ENCODE data around the gene ATP12A. TPM values are rescaled to one million over a fixed set of nuclear protein-coding genes. Genes with fewer than 3 reads are reported as not detected.

The ATP12A gene
- total RNA-seq, 2 donors from 2014 or later: under 0.01 to 0.26 TPM

DNA sequence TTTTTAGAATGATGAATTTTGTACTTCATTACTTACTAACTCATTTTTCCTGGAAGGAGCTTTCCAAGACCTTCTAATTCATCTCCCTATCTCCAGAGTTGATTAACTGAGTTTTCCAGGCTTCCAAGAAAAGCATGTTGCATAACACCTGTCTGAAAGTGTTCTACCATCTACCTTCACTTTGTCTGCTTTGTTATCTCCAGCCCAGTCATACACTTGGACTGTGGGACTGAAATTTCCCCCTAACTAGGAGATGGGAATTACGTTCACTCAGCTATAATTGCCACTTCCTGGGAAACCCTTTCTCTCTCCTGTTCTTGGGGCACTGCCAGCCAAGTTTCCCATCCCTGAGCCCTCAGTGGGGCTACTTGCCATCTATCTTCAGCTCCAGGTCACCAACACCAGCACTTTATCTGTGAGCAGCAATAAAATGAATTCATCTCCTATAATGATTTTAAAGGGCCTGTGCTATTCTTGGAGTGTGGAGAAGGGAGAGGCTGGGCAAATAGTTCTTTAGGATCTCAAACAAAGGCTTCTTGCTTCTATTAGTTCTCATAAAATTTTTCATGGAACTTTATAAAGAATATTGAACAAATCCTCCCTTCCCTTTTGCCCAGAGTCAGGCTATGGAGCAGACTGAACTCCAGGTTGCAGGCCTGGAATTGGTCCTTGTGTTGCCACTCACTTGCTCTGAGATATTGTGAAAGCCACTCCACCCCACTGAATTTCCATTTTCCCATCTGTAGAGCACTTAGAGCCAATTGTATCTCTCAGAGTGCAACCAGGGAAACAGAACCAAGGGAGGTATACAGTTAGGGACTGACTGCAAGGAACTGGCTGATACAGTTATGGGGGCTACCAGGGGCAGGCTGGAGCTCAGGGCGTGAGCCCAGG, 17.8 kb upstream of the ATP12A start:
- Histone ChIP-seq H3K4me3 (no peak overlapping the region), H3K4me1 (no peaks in the 10 kb centered on the region), H3K27ac (no peak overlapping the region), H3K9me3 (no peaks in the 10 kb centered on the region), H3K36me3 (replicated peaks in 1 of 2; ENCODE audit: insufficient read depth in 1 of 2, low read depth in 2 of 2) (no peaks in the 10 kb centered on the region), H3K27me3 (no peaks in the 10 kb centered on the region)
- WGBS, 2 donors: 90 to 92% methylated on average over 2 of the region's 2 CpGs
- TF ChIP-seq CTCF (IDR thresholded peaks at IDR 0.05) (no peak), POLR2A (IDR thresholded peaks at IDR 0.05) (no peak)
- intact Hi-C loops (cut with DNase I): no loop called here
- ATAC-seq: no peak
- no peak for DNase-seq

DNA sequence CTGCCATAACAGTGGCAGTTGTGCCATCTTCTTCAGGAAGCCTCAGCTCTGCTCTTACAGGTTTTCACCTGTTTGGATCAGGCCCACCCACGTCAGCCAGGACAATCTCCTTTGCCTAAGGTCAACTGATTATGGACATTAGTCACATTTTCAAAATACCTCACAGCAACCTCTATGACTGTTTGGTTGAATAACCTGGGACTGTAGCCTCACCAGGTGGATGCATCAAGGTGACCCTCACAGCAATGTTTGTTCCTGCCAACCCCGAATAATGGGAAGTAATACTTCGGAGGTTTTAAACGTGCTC, 17.2 kb upstream of the ATP12A start:
- Histone ChIP-seq H3K9me3 (no peaks in the 10 kb centered on the region), H3K27ac (no peak overlapping the region), H3K36me3 (replicated peaks in 1 of 2; ENCODE audit: insufficient read depth in 1 of 2, low read depth in 2 of 2) (no peaks in the 10 kb centered on the region), H3K4me1 (no peaks in the 10 kb centered on the region), H3K27me3 (no peaks in the 10 kb centered on the region), H3K4me3 (no peak overlapping the region)
- WGBS, 2 donors: 65 to 77% methylated on average over 4 of the region's 4 CpGs
- ATAC-seq: no peak
- no peak for DNase-seq
- TF ChIP-seq POLR2A (IDR thresholded peaks at IDR 0.05) (no peak), CTCF (IDR thresholded peaks at IDR 0.05) (no peak)
- intact Hi-C loops (cut with DNase I): no loop called here

DNA sequence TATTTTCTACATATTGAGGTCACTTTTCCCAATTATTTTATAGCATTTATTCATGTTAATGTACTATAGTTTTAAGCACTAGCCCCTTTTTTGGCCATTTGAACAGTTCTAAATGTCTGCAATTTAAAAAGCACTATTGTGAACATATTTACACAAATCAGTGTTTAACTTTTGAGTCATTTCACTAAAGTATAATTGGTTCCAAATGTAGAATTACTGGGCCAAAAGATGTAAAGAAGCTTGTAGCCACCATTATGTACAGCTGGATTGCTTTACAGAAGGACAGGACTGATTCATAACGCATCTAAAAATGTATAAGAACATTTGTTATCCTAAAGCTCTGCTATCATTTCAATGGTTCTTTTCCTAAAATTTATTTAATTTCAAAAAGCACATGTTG, 16.6 kb upstream of the ATP12A start:
- Histone ChIP-seq H3K9me3 (no peaks in the 10 kb centered on the region), H3K27ac (no peak overlapping the region), H3K36me3 (replicated peaks in 1 of 2; ENCODE audit: insufficient read depth in 1 of 2, low read depth in 2 of 2) (no peaks in the 10 kb centered on the region), H3K4me3 (no peak overlapping the region), H3K4me1 (no peaks in the 10 kb centered on the region), H3K27me3 (no peaks in the 10 kb centered on the region)
- 68 to 84% methylated on average over 1 of the region's 1 CpG for WGBS, 2 donors
- intact Hi-C loops (cut with DNase I): no loop called here
- TF ChIP-seq CTCF (IDR thresholded peaks at IDR 0.05): no peak
- TF ChIP-seq POLR2A (IDR thresholded peaks at IDR 0.05): no peak
- ATAC-seq (no peak), DNase-seq (no peak)

GRCh38 chr13:24664726-24665409, 15.3 kb upstream of the ATP12A start:
- Histone ChIP-seq H3K36me3 (replicated peaks in 1 of 2; ENCODE audit: insufficient read depth in 1 of 2, low read depth in 2 of 2) (no peaks in the 10 kb centered on the region), H3K4me3 (no peak overlapping the region)
- 70 to 88% methylated on average over 5 of the region's 5 CpGs for WGBS, 2 donors

More at GRCh38 chr13:24664726-24665409, 15.3 kb upstream of the ATP12A start:
- intact Hi-C loops (cut with DNase I): no loop called here
- ATAC-seq (no peak), DNase-seq (no peak)
- H3K27me3 ChIP-seq: no peaks in the 10 kb centered on the region
- no peaks in the 10 kb centered on the region for H3K9me3 ChIP-seq
- no peaks in the 10 kb centered on the region for H3K4me1 ChIP-seq
- H3K27ac ChIP-seq: no peak overlapping the region
- TF ChIP-seq POLR2A (IDR thresholded peaks at IDR 0.05) (no peak), CTCF (IDR thresholded peaks at IDR 0.05) (no peak)

Data from body of pancreas (tissue), 4 donors.